Measurements from ENCODE around the gene CLIP2. TPM values are rescaled to one million over a fixed set of nuclear protein-coding genes. Genes with fewer than 3 reads are reported as not detected.
"Not testable (repeated sequence)": the region's sequence is repeated elsewhere in the genome, so short reads cannot be mapped to it uniquely, and the experiment has no call there.

The CLIP2 gene
- total RNA-seq, 1 experiment from 2014 or later, result 28.9 TPM

- H3K4me1 ChIP-seq (ENCODE audit: insufficient read depth, low read length, poor library complexity, severe bottlenecking), result no peaks in the 10 kb centered on the region
- H3K27ac ChIP-seq (ENCODE audit: low read depth, low read length, poor library complexity, severe bottlenecking), result no peak overlapping the region
- H3K36me3 ChIP-seq (ENCODE audit: insufficient read depth, low read length, poor library complexity, severe bottlenecking), result no peaks in the 10 kb centered on the region
- no peak for DNase-seq (ENCODE audit: low spot score)
- ChIA-PET POLR2A (ENCODE audit: low non-redundant PET) (no interaction called here), CTCF (interaction anchor here (1.3 to 1.4 kb wide), 2 partner anchors 10 to 155 kb away, joined by 3 to 6 read pairs; no protein-coding TSS in a partner anchor)
- H3K27me3 ChIP-seq (replicated peaks; ENCODE audit: insufficient read depth, low read depth, low read length, poor library complexity), result no peaks in the 10 kb centered on the region
- TF ChIP-seq CTCF (conservative IDR thresholded peaks at IDR 0.05; ENCODE audit: low read depth, low read length) (no peak), EZH2 (IDR thresholded peaks at IDR 0.05; ENCODE audit: borderline replicate concordance, low read depth, low read length, poor library complexity, severe bottlenecking) (no peak)
- no TSS peak for BruUV-seq (replicated peaks)
- H3K4me3 ChIP-seq (ENCODE audit: low read depth, low read length, poor library complexity, severe bottlenecking), result no peak overlapping the region
- no peaks in the 10 kb centered on the region for H3K9me3 ChIP-seq (ENCODE audit: low read depth, low read length, poor library complexity, severe bottlenecking)
- intact Hi-C loops (cut with micrococcal nuclease; ENCODE audit: unreplicated experiment), result loop anchor here (10.0 kb wide), 1 partner anchor 284 kb away; no protein-coding TSS in a partner anchor
Measured at GRCh38 chr7:74410772-74411171, 121.6 kb downstream of the CLIP2 start.

GRCh38 chr7:74411571-74411970, 122.4 kb downstream of the CLIP2 start:
- intact Hi-C loops (cut with micrococcal nuclease; ENCODE audit: unreplicated experiment), result loop anchor here (10.0 kb wide), 1 partner anchor 283 kb away; no protein-coding TSS in a partner anchor
- H3K9me3 ChIP-seq (ENCODE audit: low read depth, low read length, poor library complexity, severe bottlenecking); BruUV-seq (replicated peaks); H3K36me3 ChIP-seq (ENCODE audit: insufficient read depth, low read length, poor library complexity, severe bottlenecking); H3K4me3 ChIP-seq (ENCODE audit: low read depth, low read length, poor library complexity, severe bottlenecking); H3K27ac ChIP-seq (ENCODE audit: low read depth, low read length, poor library complexity, severe bottlenecking); H3K4me1 ChIP-seq (ENCODE audit: insufficient read depth, low read length, poor library complexity, severe bottlenecking); POLR2A ChIA-PET (ENCODE audit: low non-redundant PET); H3K27me3 ChIP-seq (replicated peaks; ENCODE audit: insufficient read depth, low read depth, low read length, poor library complexity); DNase-seq (ENCODE audit: low spot score): not testable (repeated sequence)
- CTCF ChIA-PET, result interaction anchor here (1.4 kb wide), 1 partner anchor 10 kb away, joined by 3 read pairs; no protein-coding TSS in a partner anchor

- BruUV-seq (replicated peaks), result no TSS peak
Measured at GRCh38 chr7:74412056-74412455, 122.8 kb downstream of the CLIP2 start.

More at GRCh38 chr7:74412056-74412455, 122.8 kb downstream of the CLIP2 start:
- CTCF ChIA-PET, result interaction anchor here (0.9 kb wide), 1 partner anchor 155 kb away, joined by 3 read pairs; no protein-coding TSS in a partner anchor
- Histone ChIP-seq H3K27me3 (replicated peaks; ENCODE audit: insufficient read depth, low read depth, low read length, poor library complexity) (no peaks in the 10 kb centered on the region), H3K4me3 (ENCODE audit: low read depth, low read length, poor library complexity, severe bottlenecking) (no peak overlapping the region), H3K9me3 (ENCODE audit: low read depth, low read length, poor library complexity, severe bottlenecking) (no peaks in the 10 kb centered on the region), H3K36me3 (ENCODE audit: insufficient read depth, low read length, poor library complexity, severe bottlenecking) (no peaks in the 10 kb centered on the region), H3K4me1 (ENCODE audit: insufficient read depth, low read length, poor library complexity, severe bottlenecking) (no peaks in the 10 kb centered on the region), H3K27ac (ENCODE audit: low read depth, low read length, poor library complexity, severe bottlenecking) (no peak overlapping the region)
- intact Hi-C loops (cut with micrococcal nuclease; ENCODE audit: unreplicated experiment), result loop anchor here (10.0 kb wide), 1 partner anchor 283 kb away; no protein-coding TSS in a partner anchor
- no peak for DNase-seq (ENCODE audit: low spot score)
- no peak for TF ChIP-seq EZH2 (IDR thresholded peaks at IDR 0.05; ENCODE audit: borderline replicate concordance, low read depth, low read length, poor library complexity, severe bottlenecking)
- no peak for TF ChIP-seq CTCF (conservative IDR thresholded peaks at IDR 0.05; ENCODE audit: low read depth, low read length)
- POLR2A ChIA-PET (ENCODE audit: low non-redundant PET), result no interaction called here

Measured in A673 (cell line).